Liver (tissue), 9 donors: Measurements from ENCODE around the gene IFNA6. TPM values are rescaled to one million over a fixed set of nuclear protein-coding genes. Genes with fewer than 3 reads are reported as not detected.

Experiments
- DNase-seq: peaks from one replicate; pipeline ENCODE4 v3.0.0-alpha.2; 2017; ENCODE audit warnings: low spot score
- H3K27ac ChIP-seq, 2 donors: one replicate each; pipeline ENCODE4 v1.7.0; 2013; ENCODE audit warnings: inconsistent platforms in 2 of 2, low read length in 2 of 2, control low read depth in 1 of 2, low read depth in 1 of 2, mild to moderate bottlenecking in 1 of 2
- H3K27me3 ChIP-seq, 4 donors: one replicate each; pipeline versions ENCODE4 v1.6.1 to v1.7.0; 2013; ENCODE audit warnings: low read length in 3 of 4, inconsistent platforms in 1 of 4, mild to moderate bottlenecking in 1 of 4, moderate library complexity in 1 of 4; ENCODE audit not compliant: control insufficient read depth in 4 of 4, insufficient read depth in 4 of 4
- H3K36me3 ChIP-seq, 4 donors: one replicate each; pipeline versions ENCODE4 v1.6.1 to v1.7.0; 2013; ENCODE audit warnings: low read length in 3 of 4, mild to moderate bottlenecking in 3 of 4, low read depth in 1 of 4, moderate library complexity in 1 of 4; ENCODE audit not compliant: control insufficient read depth in 4 of 4, insufficient read depth in 3 of 4
- H3K4me1 ChIP-seq, 4 donors: one replicate each; pipeline versions ENCODE4 v1.6.1 to v1.7.0; 2013; ENCODE audit warnings: low read length in 3 of 4, mild to moderate bottlenecking in 3 of 4, moderate library complexity in 1 of 4; ENCODE audit not compliant: control insufficient read depth in 4 of 4, insufficient read depth in 4 of 4
- H3K4me3 ChIP-seq, 3 donors: one replicate each; pipeline versions ENCODE4 v1.6.1 to v1.7.0; 2013; ENCODE audit warnings: low read length in 3 of 3, control low read depth in 1 of 3, low read depth in 1 of 3, mild to moderate bottlenecking in 1 of 3
- H3K9ac ChIP-seq, 2 donors: one replicate each; pipeline ENCODE4 v1.7.0; 2013; ENCODE audit warnings: low read length in 2 of 2, mild to moderate bottlenecking in 2 of 2, moderate library complexity in 2 of 2, control low read depth in 1 of 2, low read depth in 1 of 2
- H3K9me3 ChIP-seq, 4 donors: one replicate each; pipeline versions ENCODE4 v1.6.1 to v1.7.0; 2013; ENCODE audit warnings: low read length in 3 of 4; ENCODE audit not compliant: control insufficient read depth in 4 of 4
- EGR1 ChIP-seq, 2 donors: IDR thresholded peaks; 2 replicates each; pipeline ENCODE4 v1.6.1; 2016 to 2018; ENCODE audit warnings: antibody characterized with exemption in 2 of 2, low read depth in 2 of 2
- FOXA1 ChIP-seq: IDR thresholded peaks from 2 replicates; pipeline ENCODE4 v1.6.1; 2016; ENCODE audit warnings: antibody characterized with exemption
- FOXA2 ChIP-seq: IDR thresholded peaks from 2 replicates; pipeline ENCODE4 v1.6.1; 2016; ENCODE audit warnings: antibody characterized with exemption
- HNF4G ChIP-seq: IDR thresholded peaks from 2 replicates; pipeline ENCODE4 v1.6.1; 2016; ENCODE audit warnings: antibody characterized with exemption
- JUND ChIP-seq, 2 donors: IDR thresholded peaks; 2 replicates each; pipeline ENCODE4 v1.6.1; 2016; ENCODE audit warnings: antibody characterized with exemption in 2 of 2
- NR2F2 ChIP-seq: IDR thresholded peaks from 2 replicates; pipeline ENCODE4 v1.6.1; 2016; ENCODE audit warnings: antibody characterized with exemption
- RAD21 ChIP-seq, 2 donors: IDR thresholded peaks; 2 replicates each; pipeline ENCODE4 v1.6.1; 2016; ENCODE audit warnings: antibody characterized with exemption in 2 of 2, mild to moderate bottlenecking in 2 of 2
- REST ChIP-seq: IDR thresholded peaks from 2 replicates; pipeline ENCODE4 v1.6.1; 2016; ENCODE audit warnings: antibody characterized with exemption, mild to moderate bottlenecking
- RXRA ChIP-seq, 2 donors: IDR thresholded peaks; 2 replicates each; pipeline ENCODE4 v1.6.1; 2017 to 2018; ENCODE audit warnings: antibody characterized with exemption in 2 of 2, mild to moderate bottlenecking in 1 of 2
- SP1 ChIP-seq: IDR thresholded peaks from 2 replicates; pipeline ENCODE4 v1.6.1; 2018; ENCODE audit warnings: antibody characterized with exemption, mild to moderate bottlenecking
- TAF1 ChIP-seq: conservative IDR thresholded peaks from 2 replicates; pipeline ENCODE4 v1.6.1; 2016; ENCODE audit warnings: antibody characterized with exemption, mild to moderate bottlenecking
- ZBTB33 ChIP-seq: IDR thresholded peaks from 2 replicates; pipeline ENCODE4 v1.6.1; 2016; ENCODE audit warnings: antibody characterized with exemption
- WGBS: extraction: QIAGEN DNeasy Blood & Tissue Kit; methylation state at CpG from one replicate; pipeline ENCODE4 v1.1.7; 2013; 5-methylcytosine and 5-hydroxymethylcytosine counted together
- polyA plus RNA-seq, 2 donors: library from polyadenylated mRNA; stranded (reverse) in 1 of 2; unstranded in 1 of 2; fragments of 200-250 nt in 1 of 2; fragments of >200 nt in 1 of 2; fragmentation: Nextera tagmentation in 1 of 2; extraction: Ambion mirVana in 1 of 2; gene quantifications; one replicate each; pipeline versions ENCODE4 v1.2.1 to v1.2.3, GENCODE V29; 2013 to 2015
- total RNA-seq, 2 donors: library from RNA; depleted of rRNA; stranded (reverse); fragments of >200 nt; gene quantifications; one replicate each; pipeline ENCODE4 v1.2.3, GENCODE V29; 2014
- TF ChIP-seq, protein P1 (sequence below): IDR thresholded peaks from 2 replicates; pipeline ENCODE4 v1.6.1; 2016; ENCODE audit warnings: antibody characterized with exemption
- TF ChIP-seq, protein P2 (sequence below): IDR thresholded peaks from 2 replicates; pipeline ENCODE4 v1.6.1; 2016; ENCODE audit warnings: antibody characterized with exemption
- donor health status: healthy.
- donor health status: healthy.
- donor health status: healthy.
- donor health status: healthy.
- donor health status: healthy.

IFNA6 gene
- total and polyA plus RNA-seq, 4 donors: not detected

GRCh38 chr9:21340735-21341134 lies 10.0 kb downstream of the IFNA6 start:
- Histone ChIP-seq H3K4me1 (no peaks in the 10 kb centered on the region), H3K4me3 (no peak overlapping the region), H3K9ac (no peak overlapping the region), H3K9me3 (no peaks in the 10 kb centered on the region), H3K27ac (no peak overlapping the region), H3K27me3 (peaks cover 0 to 2% (median 0%) of the 10 kb centered on the region in 4 donors), H3K36me3 (peaks cover 0 to 1% (median 0%) of the 10 kb centered on the region in 4 donors)
- 87% methylated on average over 4 of the region's 4 CpGs for WGBS
- no peak for DNase-seq
- TF ChIP-seq RAD21 (IDR thresholded peaks at IDR 0.05) (no peak), NR2F2 (no peak), TAF1 (no peak), RXRA (IDR thresholded peaks at IDR 0.05) (no peak), HNF4G (no peak), EGR1 (IDR thresholded peaks at IDR 0.05; ENCODE audit: low read depth in 2 of 2) (no peak)

DNA sequence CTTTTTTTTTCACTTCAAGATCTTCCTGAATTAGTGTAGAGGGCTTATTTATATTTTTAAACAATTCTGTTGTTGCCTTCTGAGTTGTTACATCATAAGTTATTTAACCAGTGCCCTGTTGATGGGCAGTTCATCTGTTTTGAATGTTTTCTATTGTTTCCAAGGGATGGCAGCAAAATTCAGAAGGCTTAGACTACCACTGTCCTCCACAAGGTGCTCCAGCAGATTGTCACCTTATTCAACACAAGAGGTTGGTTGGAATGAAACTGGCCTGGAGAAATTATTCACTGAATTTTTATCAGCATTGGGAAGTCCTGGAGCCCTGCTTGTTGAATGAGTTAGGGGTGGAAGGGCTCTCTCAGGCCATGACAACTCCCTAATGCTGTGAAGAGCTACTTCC lies 14.2 kb downstream of the IFNA6 start:
- Histone ChIP-seq H3K27ac (no peak overlapping the region), H3K9ac (no peak overlapping the region), H3K4me1 (peaks cover 0 to 31% (median 18%) of the 10 kb centered on the region in 4 donors), H3K4me3 (no peak overlapping the region), H3K36me3 (no peaks in the 10 kb centered on the region), H3K27me3 (no peaks in the 10 kb centered on the region), H3K9me3 (no peaks in the 10 kb centered on the region)
- TF ChIP-seq REST (no peak), TAF1 (no peak), FOXA1 (no peak), EGR1 (IDR thresholded peaks at IDR 0.05; ENCODE audit: low read depth in 2 of 2) (no peak), JUND (IDR thresholded peaks at IDR 0.05) (no peak), ZBTB33 (no peak), FOXA2 (no peak), RAD21 (IDR thresholded peaks at IDR 0.05) (no peak), RXRA (IDR thresholded peaks at IDR 0.05) (no peak), SP1 (no peak)
- TF ChIP-seq, protein P1, sequence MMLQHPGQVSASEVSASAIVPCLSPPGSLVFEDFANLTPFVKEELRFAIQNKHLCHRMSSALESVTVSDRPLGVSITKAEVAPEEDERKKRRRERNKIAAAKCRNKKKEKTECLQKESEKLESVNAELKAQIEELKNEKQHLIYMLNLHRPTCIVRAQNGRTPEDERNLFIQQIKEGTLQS: no peak
- TF ChIP-seq, protein P2, sequence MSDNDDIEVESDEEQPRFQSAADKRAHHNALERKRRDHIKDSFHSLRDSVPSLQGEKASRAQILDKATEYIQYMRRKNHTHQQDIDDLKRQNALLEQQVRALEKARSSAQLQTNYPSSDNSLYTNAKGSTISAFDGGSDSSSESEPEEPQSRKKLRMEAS: no peak
- DNase-seq: no peak
